ENCODE data around the gene WDR36. TPM values are rescaled to one million over a fixed set of nuclear protein-coding genes. Genes with fewer than 3 reads are reported as not detected.

WDR36 gene
- total and polyA plus RNA-seq, 2 donors from 2014 or later, result 4.5 to 31.8 TPM

DNA sequence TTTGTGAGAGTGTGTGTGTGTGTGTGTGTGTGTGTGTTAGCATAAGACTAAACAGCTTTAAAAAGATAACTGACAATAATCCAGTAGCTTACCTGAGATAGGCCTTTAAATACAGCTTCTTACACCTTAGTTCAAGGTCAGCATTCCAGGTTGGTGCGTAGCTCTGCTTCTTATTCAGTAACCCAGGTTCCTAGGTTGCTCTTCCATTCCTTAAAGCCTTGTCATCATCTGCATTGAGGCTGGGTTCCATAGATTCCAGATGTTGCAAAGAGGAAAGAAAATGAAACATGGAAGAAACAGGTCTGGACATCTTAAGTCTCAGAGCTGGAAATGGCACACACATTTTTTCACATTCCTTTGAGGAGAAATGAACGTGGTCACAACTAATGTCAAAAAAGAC is 78.1 kb downstream of the WDR36 start:
- no peaks in the 10 kb centered on the region for H3K9me3 ChIP-seq (ENCODE audit: control insufficient read depth in 2 of 3, insufficient read depth in 1 of 3, low read length in 3 of 3)
- no peak for FAIRE-seq

GRCh38 chr5:111172504-111172903 is 80.4 kb downstream of the WDR36 start:
- intact Hi-C loops (cut with DNase I), result no loop called here

More for the DNA sequence above, 78.1 kb downstream of the WDR36 start:
- Histone ChIP-seq H3K9ac (ENCODE audit: low read length in 3 of 3) (no peak overlapping the region), H3K27ac (ENCODE audit: low read depth in 2 of 2, low read length in 2 of 2) (no peak overlapping the region), H3K36me3 (ENCODE audit: control insufficient read depth in 2 of 3, insufficient read depth in 3 of 3, low read length in 3 of 3) (no peaks in the 10 kb centered on the region), H3K27me3 (ENCODE audit: control insufficient read depth, insufficient read depth, low read length) (no peaks in the 10 kb centered on the region), H3K4me1 (ENCODE audit: control insufficient read depth in 2 of 3, insufficient read depth in 2 of 3, low read depth in 1 of 3, low read length in 3 of 3) (no peaks in the 10 kb centered on the region), H3K4me3 (ENCODE audit: low read length in 3 of 3) (no peak overlapping the region)
- no peak for TF ChIP-seq CTCF (IDR thresholded peaks at IDR 0.05; ENCODE audit: borderline replicate concordance, extremely low read depth, insufficient read depth)
- intact Hi-C loops (cut with DNase I), result no loop called here
- DNase-seq, result no peak

GRCh38 chr5:111173476-111173875 is 81.3 kb downstream of the WDR36 start:
- no peak overlapping the region for H3K27ac ChIP-seq (ENCODE audit: low read depth in 2 of 2, low read length in 2 of 2)
- no peak overlapping the region for H3K4me3 ChIP-seq (ENCODE audit: low read length in 3 of 3)
- no peaks in the 10 kb centered on the region for H3K9me3 ChIP-seq (ENCODE audit: control insufficient read depth in 2 of 3, insufficient read depth in 1 of 3, low read length in 3 of 3)
- intact Hi-C loops (cut with DNase I), result no loop called here
- no peaks in the 10 kb centered on the region for H3K27me3 ChIP-seq (ENCODE audit: control insufficient read depth, insufficient read depth, low read length)
- H3K36me3 ChIP-seq (ENCODE audit: control insufficient read depth in 2 of 3, insufficient read depth in 3 of 3, low read length in 3 of 3), result no peaks in the 10 kb centered on the region
- H3K9ac ChIP-seq (ENCODE audit: low read length in 3 of 3), result no peak overlapping the region
- FAIRE-seq (no peak), DNase-seq (no peak)
- no peak for TF ChIP-seq CTCF (IDR thresholded peaks at IDR 0.05; ENCODE audit: borderline replicate concordance, extremely low read depth, insufficient read depth)
- no peaks in the 10 kb centered on the region for H3K4me1 ChIP-seq (ENCODE audit: control insufficient read depth in 2 of 3, insufficient read depth in 2 of 3, low read depth in 1 of 3, low read length in 3 of 3)

More at GRCh38 chr5:111172504-111172903, 80.4 kb downstream of the WDR36 start:
- H3K27ac ChIP-seq (ENCODE audit: low read depth in 2 of 2, low read length in 2 of 2), result no peak overlapping the region
- H3K4me3 ChIP-seq (ENCODE audit: low read length in 3 of 3), result no peak overlapping the region
- H3K36me3 ChIP-seq (ENCODE audit: control insufficient read depth in 2 of 3, insufficient read depth in 3 of 3, low read length in 3 of 3), result no peaks in the 10 kb centered on the region
- no peak overlapping the region for H3K9ac ChIP-seq (ENCODE audit: low read length in 3 of 3)
- FAIRE-seq, result no peak
- DNase-seq, result no peak
- no peak for TF ChIP-seq CTCF (IDR thresholded peaks at IDR 0.05; ENCODE audit: borderline replicate concordance, extremely low read depth, insufficient read depth)
- no peaks in the 10 kb centered on the region for H3K27me3 ChIP-seq (ENCODE audit: control insufficient read depth, insufficient read depth, low read length)
- H3K4me1 ChIP-seq (ENCODE audit: control insufficient read depth in 2 of 3, insufficient read depth in 2 of 3, low read depth in 1 of 3, low read length in 3 of 3), result no peaks in the 10 kb centered on the region
- H3K9me3 ChIP-seq (ENCODE audit: control insufficient read depth in 2 of 3, insufficient read depth in 1 of 3, low read length in 3 of 3), result no peaks in the 10 kb centered on the region

Other genes starting within 250 kb of the WDR36 start
- gene TSLP, start 20.6 kb upstream of the WDR36 start, total RNA-seq, result 1.4 TPM
- gene TSLP, start 20.6 kb upstream of the WDR36 start, polyA plus RNA-seq (ENCODE audit: insufficient read depth, low read depth, low replicate concordance), result 0.60 TPM
- gene CAMK4, start 132.0 kb downstream of the WDR36 start, total RNA-seq, result 4.7 TPM
- 0.37 TPM for gene CAMK4, start 132.0 kb downstream of the WDR36 start, polyA plus RNA-seq (ENCODE audit: insufficient read depth, low read depth, low replicate concordance)

All from kidney (tissue), 14 donors.